Astrocyte of the spinal cord (primary cell): Measurements from ENCODE around the gene PAX6.

ENCODE experiments used
- DNase-seq: peaks from one replicate; pipeline ENCODE4 v3.0.0; 2011; ENCODE audit warnings: low read depth, low spot score
- H3K4me3 ChIP-seq: 2 replicates; pipeline ENCODE4 v1.5.1; 2011; ENCODE audit warnings: low read depth, mild to moderate bottlenecking, low read length, moderate library complexity
- CTCF ChIP-seq: IDR thresholded peaks from 2 replicates; pipeline ENCODE4 v1.5.1; 2012; ENCODE audit warnings: low read depth, mild to moderate bottlenecking, low read length, inconsistent platforms
- in situ Hi-C: cut with HindIII; loops from 2 replicates; pipeline ENCODE4 v1.10.0; 2017; ENCODE audit warnings: low sequenced_read_pairs

PAX6 gene

GRCh38 chr11:31815711-31816467 lies 4.8 kb upstream of the PAX6 start:
- H3K4me3 ChIP-seq, result peak overlapping the region; percentile 35
- in situ Hi-C loops, result no loop called here
- DNase-seq, result no peak
- TF ChIP-seq CTCF, result no peak

- DNase-seq, result no peak
- TF ChIP-seq CTCF, result no peak
- H3K4me3 ChIP-seq, result no peak overlapping the region
- in situ Hi-C loops, result no loop called here
Measured at GRCh38 chr11:31814176-31814868, 3.2 kb upstream of the PAX6 start.

GRCh38 chr11:31813391-31814175 lies 2.5 kb upstream of the PAX6 start:
- no peak for DNase-seq
- peak overlapping the region; percentile 9 for H3K4me3 ChIP-seq
- TF ChIP-seq CTCF, result no peak
- in situ Hi-C loops, result no loop called here

- peak overlapping the region; percentile 34 for H3K4me3 ChIP-seq
- in situ Hi-C loops, result no loop called here
- no peak for TF ChIP-seq CTCF
- DNase-seq, result peak; percentile 59
Measured at GRCh38 chr11:31812383-31813381, 1.6 kb upstream of the PAX6 start.

- in situ Hi-C loops, result no loop called here
- DNase-seq, result peak; percentile 62
- TF ChIP-seq CTCF, result no peak
- peak overlapping the region; percentile 60 for H3K4me3 ChIP-seq
Measured at GRCh38 chr11:31809857-31810778, 1.0 kb downstream of the PAX6 start.
